Mesodermal cell (in vitro differentiated cells): ENCODE results near the gene COMTD1.
A peak's percentile ranks its signal among the peaks of the same experiment; 100 is the strongest.
"Not testable (repeated sequence)": the region's sequence is repeated elsewhere in the genome, so short reads cannot be mapped to it uniquely, and the experiment has no call there.

Source experiments
- H3K27ac ChIP-seq: 2 replicates; pipeline ENCODE4 v1.7.0; 2013; ENCODE audit warnings: mild to moderate bottlenecking, low read depth, low read length, moderate library complexity; ENCODE audit not compliant: severe bottlenecking
- H3K36me3 ChIP-seq: 2 replicates; pipeline ENCODE4 v1.7.1; 2013; ENCODE audit warnings: mild to moderate bottlenecking, low read length, moderate library complexity; ENCODE audit not compliant: control insufficient read depth, insufficient read depth
- H3K4me1 ChIP-seq: one replicate; pipeline ENCODE4 v1.7.1; 2013; ENCODE audit warnings: mild to moderate bottlenecking, low read length; ENCODE audit not compliant: insufficient read depth, control insufficient read depth, poor library complexity, severe bottlenecking
- H3K4me3 ChIP-seq: 2 replicates; pipeline ENCODE4 v1.7.0; 2013; ENCODE audit warnings: low read length, control low read depth, mild to moderate bottlenecking; ENCODE audit not compliant: insufficient read depth, poor library complexity, severe bottlenecking; ENCODE audit errors: extremely low read depth
- H3K9me3 ChIP-seq: 2 replicates; pipeline ENCODE4 v1.7.1; 2013; ENCODE audit warnings: mild to moderate bottlenecking, low read length, moderate library complexity; ENCODE audit not compliant: control insufficient read depth
- WGBS, 2 experiments: methylation state at CpG; one replicate each; pipeline ENCODE4 v1.1.5; 2013; ENCODE audit warnings: missing lambda C conversion rate in 2 of 2; ENCODE audit not compliant: insufficient coverage in 2 of 2; 5-methylcytosine and 5-hydroxymethylcytosine counted together

COMTD1 gene

GRCh38 chr10:75211007-75211691, 24.6 kb downstream of the COMTD1 start:
- Histone ChIP-seq H3K36me3 (peaks cover 45% of the 10 kb centered on the region), H3K27ac (peak overlapping the region; percentile 99), H3K4me3 (peak overlapping the region; percentile 97), H3K9me3 (no peaks in the 10 kb centered on the region), H3K4me1 (peaks cover 39% of the 10 kb centered on the region)
- 0% methylated on average over 19 to 24 of the region's 38 CpGs for WGBS, 2 experiments

DNA sequence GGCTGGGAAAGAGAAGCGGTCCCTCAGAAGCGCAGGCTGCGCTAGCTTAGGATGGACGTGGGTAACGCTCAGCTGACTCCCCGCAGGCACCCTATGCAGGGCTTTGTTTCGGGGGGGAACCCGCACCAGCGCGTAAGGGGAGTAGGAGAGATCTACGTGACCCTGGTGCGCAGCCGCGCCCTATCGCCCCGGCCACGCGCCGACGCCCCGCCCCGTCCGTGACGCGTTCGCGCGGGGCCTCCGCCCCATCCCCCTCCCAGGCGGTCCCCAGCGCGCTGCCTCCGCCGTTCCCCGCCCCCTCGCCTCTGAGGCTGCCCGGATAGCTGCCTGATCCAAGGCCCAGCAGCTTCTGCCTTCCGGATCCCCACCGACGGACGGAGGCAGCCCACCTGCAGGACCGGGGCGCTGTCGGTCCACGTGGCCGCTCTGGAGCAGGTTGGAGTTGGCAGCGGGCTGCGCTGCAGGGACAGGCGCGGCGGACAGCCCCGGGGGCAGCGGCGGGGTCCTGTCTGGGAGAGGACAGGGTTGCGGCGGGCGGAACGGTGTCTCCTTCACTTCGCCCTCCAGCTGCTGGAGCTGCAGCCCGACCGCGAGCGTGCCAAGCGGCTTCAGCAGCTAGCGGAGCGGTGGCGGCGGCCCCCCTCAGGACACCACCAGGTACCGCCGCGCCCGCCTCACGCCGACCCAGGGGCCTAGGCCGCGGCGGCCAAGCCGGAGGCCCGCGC, 25.3 kb downstream of the COMTD1 start, which contains the start of gene VDAC2:
TSS of gene VDAC2 (plus strand) at position 515 of the 725 bp plus-strand sequence. CDS start 363 bp downstream, outside the sequence.
- Histone ChIP-seq H3K4me3 (peak within 1 kb of the TSS; percentile 97), H3K9me3 (no peaks in the 10 kb centered on the region), H3K27ac (peak within 1 kb of the TSS; percentile 99), H3K36me3 (peaks cover 38% of the 10 kb centered on the region), H3K4me1 (peaks cover 37% of the 10 kb centered on the region)
- WGBS, 2 experiments: 0 to 1% methylated on average over 40 to 50 of the region's 80 CpGs

- Histone ChIP-seq H3K4me3 (peak overlapping the region; percentile 97), H3K9me3 (no peaks in the 10 kb centered on the region), H3K4me1 (peaks cover 37% of the 10 kb centered on the region), H3K36me3 (peaks cover 34% of the 10 kb centered on the region), H3K27ac (peak overlapping the region; percentile 99)
- 8 to 24% methylated on average over 7 to 19 of the region's 19 CpGs for WGBS, 2 experiments
Measured at GRCh38 chr10:75209921-75210281, 25.9 kb downstream of the COMTD1 start.

- 89 to 98% methylated on average over 3 to 10 of the region's 16 CpGs for WGBS, 2 experiments
- H3K4me3 ChIP-seq: peak overlapping the region; percentile 97
- peaks cover 31% of the 10 kb centered on the region for H3K4me1 ChIP-seq
- peak overlapping the region; percentile 99 for H3K27ac ChIP-seq
- peaks cover 28% of the 10 kb centered on the region for H3K36me3 ChIP-seq
- H3K9me3 ChIP-seq: no peaks in the 10 kb centered on the region
Measured at GRCh38 chr10:75209086-75209920, 26.5 kb downstream of the COMTD1 start.

DNA sequence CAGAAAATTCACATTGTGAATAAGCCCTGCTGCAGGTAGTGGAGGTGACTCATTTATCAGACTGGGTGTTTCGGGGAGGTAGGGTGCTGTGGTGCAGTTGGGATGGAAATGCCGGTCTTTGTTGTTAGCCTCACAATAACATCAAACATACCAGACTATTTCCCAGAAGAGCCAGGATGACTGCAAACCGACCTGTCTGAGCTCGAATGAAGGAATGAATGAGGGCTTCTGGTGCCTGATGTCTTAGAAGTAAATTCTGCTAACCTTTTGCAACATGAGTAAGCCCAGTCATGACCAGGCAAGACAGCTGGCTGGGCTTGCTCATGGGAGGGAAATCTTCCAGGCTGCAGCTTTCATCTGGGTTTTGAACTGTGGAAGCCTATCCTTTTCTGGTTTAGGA, 27.6 kb downstream of the COMTD1 start:
- H3K4me3 ChIP-seq: no peak overlapping the region
- H3K27ac ChIP-seq: no peak overlapping the region
- peaks cover 17% of the 10 kb centered on the region for H3K36me3 ChIP-seq
- H3K4me1 ChIP-seq: peaks cover 29% of the 10 kb centered on the region
- no peaks in the 10 kb centered on the region for H3K9me3 ChIP-seq
- WGBS, 2 experiments: 75% methylated on average over 1 of the region's 4 CpGs; no CpG with 5 or more reads in 1 of the 2 experiments

DNA sequence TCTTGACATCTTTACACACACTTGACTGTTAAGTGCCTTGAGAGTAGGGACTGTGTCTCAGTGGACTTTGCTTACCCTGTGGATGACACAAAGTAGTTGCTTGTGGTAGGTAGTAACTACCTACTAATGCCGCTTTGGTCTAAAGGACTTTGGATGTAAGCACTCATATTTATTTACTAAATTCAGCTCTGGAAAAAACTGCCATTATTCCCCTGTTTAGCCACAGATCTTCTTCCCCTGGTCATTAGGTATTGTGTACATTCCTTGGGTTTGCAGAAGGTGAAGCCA, 28.0 kb downstream of the COMTD1 start:
- Histone ChIP-seq H3K4me3 (no peak overlapping the region), H3K9me3 (no peaks in the 10 kb centered on the region), H3K36me3 (peaks cover 13% of the 10 kb centered on the region), H3K4me1 (peaks cover 29% of the 10 kb centered on the region), H3K27ac (no peak overlapping the region)
- no CpG with 5 or more reads among the region's 1 CpG for WGBS, 2 experiments

- H3K4me1 ChIP-seq: peaks cover 24% of the 10 kb centered on the region
- no peaks in the 10 kb centered on the region for H3K9me3 ChIP-seq
- H3K4me3 ChIP-seq: no peak overlapping the region
- peaks cover 8% of the 10 kb centered on the region for H3K36me3 ChIP-seq
- no peak overlapping the region for H3K27ac ChIP-seq
- WGBS, 2 experiments: 43 to 52% methylated on average over 9 to 11 of the region's 13 CpGs
Measured at GRCh38 chr10:75207079-75207856, 28.5 kb downstream of the COMTD1 start.

DNA sequence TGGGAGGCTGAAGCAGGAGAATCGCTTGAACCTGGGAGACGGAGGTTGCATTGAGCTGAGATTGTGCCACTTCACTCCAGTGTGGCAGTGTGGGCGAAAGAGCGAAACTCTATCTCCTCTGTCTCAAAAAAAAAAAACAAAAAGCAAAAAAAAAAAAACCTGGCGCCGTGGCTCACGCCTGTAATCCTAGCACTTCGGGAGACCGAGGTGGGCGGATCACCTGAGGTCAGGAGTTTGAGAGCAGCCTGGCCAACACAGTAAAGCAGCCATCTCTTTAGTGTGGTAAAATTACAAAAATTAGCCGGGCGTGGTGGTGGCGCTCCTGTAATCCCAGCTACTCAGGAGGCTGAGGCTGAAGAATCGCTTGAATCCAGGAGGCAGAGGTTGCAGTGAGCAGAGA, 29.1 kb downstream of the COMTD1 start:
- peaks cover 23% of the 10 kb centered on the region for H3K4me1 ChIP-seq
- 88 to 89% methylated on average over 12 to 14 of the region's 14 CpGs for WGBS, 2 experiments
- not testable (repeated sequence) for H3K4me3 ChIP-seq, H3K27ac ChIP-seq, H3K36me3 ChIP-seq, H3K9me3 ChIP-seq

DNA sequence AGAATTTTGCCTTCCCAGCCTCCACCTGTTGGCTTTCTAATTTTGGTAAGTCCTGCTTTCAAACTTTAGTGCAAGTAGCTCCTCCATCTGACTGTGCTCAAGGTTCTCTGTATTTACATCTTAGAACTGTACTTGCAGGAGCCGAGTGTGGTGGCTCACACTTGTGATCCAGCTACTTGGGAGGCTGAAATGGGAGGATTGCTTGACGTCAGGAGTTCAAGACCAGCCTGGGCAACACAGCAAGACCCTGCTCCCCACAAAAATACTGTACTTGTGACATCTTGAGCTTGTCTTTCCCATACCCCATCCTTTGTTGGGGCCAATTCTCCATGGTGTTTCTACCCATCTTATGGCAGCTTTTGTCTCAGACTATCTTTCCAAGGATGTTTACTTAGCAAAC, 29.8 kb downstream of the COMTD1 start:
- Histone ChIP-seq H3K4me1 (peaks cover 23% of the 10 kb centered on the region), H3K4me3 (no peak overlapping the region), H3K9me3 (no peaks in the 10 kb centered on the region), H3K27ac (no peak overlapping the region), H3K36me3 (no peaks in the 10 kb centered on the region)
- 75 to 100% methylated on average over 1 to 2 of the region's 2 CpGs for WGBS, 2 experiments

DNA sequence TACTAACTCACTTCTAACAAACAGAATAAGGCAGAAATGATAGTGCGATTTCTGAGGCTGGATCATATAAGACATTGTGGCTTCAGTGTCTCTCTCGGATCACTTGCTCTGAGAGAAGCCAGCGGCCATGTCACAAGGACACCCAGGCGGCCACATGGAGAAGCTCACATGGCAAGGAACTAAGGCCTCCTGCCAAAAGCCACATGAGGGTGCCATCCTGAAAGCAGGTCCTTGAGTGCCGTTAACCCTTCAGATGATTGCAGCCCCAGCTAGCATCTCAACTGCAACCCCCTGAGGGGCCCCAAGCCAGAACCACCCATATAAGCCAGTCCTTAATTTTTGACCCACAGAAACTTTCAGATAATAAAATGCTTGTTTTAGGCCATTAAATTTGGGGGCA, 32.0 kb downstream of the COMTD1 start:
- Histone ChIP-seq H3K27ac (no peak overlapping the region), H3K9me3 (no peaks in the 10 kb centered on the region), H3K36me3 (no peaks in the 10 kb centered on the region), H3K4me1 (peaks cover 16% of the 10 kb centered on the region), H3K4me3 (no peak overlapping the region)
- 89 to 91% methylated on average over 4 to 5 of the region's 5 CpGs for WGBS, 2 experiments
